Adrenal gland (tissue), 5 donors: Measurements from ENCODE around the gene LCN10.

Source experiments
- POLR2A ChIP-seq, 2 donors: fragments of 450-650 bp; IDR thresholded peaks; one replicate each; pipeline ENCODE4 v1.6.1; 2017; ENCODE audit warnings: antibody characterized with exemption in 2 of 2, mild to moderate bottlenecking in 2 of 2, moderate library complexity in 1 of 2
- TF ChIP-seq, protein P1 (sequence below), 6 experiments: fragments of 450-650 bp in 4 of 6; fragments of 200-600 bp in 2 of 6; sonication (generic) in 1 of 6; IDR thresholded peaks; 1 replicate in 5 of 6; 2 replicates in 1 of 6; pipeline versions ENCODE4 v1.5.1 to v1.8.0; 2016 to 2021; ENCODE audit warnings: antibody characterized with exemption in 6 of 6, mild to moderate bottlenecking in 2 of 6, moderate library complexity in 1 of 6
- donor health status: DM: no; HTN: no; CAD: no.

- no peak for TF ChIP-seq POLR2A (IDR thresholded peaks at IDR 0.05)
- TF ChIP-seq, protein P1, sequence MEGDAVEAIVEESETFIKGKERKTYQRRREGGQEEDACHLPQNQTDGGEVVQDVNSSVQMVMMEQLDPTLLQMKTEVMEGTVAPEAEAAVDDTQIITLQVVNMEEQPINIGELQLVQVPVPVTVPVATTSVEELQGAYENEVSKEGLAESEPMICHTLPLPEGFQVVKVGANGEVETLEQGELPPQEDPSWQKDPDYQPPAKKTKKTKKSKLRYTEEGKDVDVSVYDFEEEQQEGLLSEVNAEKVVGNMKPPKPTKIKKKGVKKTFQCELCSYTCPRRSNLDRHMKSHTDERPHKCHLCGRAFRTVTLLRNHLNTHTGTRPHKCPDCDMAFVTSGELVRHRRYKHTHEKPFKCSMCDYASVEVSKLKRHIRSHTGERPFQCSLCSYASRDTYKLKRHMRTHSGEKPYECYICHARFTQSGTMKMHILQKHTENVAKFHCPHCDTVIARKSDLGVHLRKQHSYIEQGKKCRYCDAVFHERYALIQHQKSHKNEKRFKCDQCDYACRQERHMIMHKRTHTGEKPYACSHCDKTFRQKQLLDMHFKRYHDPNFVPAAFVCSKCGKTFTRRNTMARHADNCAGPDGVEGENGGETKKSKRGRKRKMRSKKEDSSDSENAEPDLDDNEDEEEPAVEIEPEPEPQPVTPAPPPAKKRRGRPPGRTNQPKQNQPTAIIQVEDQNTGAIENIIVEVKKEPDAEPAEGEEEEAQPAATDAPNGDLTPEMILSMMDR (IDR thresholded peaks at IDR 0.05) = no peak
These were observed 31.8 kb upstream of the LCN10 start for GRCh38 chr9:136774416-136775045.
